H9 (cell line): ENCODE results near the gene TMEM236. TPM values are rescaled to one million over a fixed set of nuclear protein-coding genes. Genes with fewer than 3 reads are reported as not detected.

ENCODE experiments used
- DNase-seq: peaks from one replicate; pipeline ENCODE4 v3.0.0-alpha.2; 2017
- H2AFZ ChIP-seq: one replicate; pipeline ENCODE4 v1.6.1; 2013; ENCODE audit warnings: mild to moderate bottlenecking, low read length, control low read depth, moderate library complexity
- H2AK5ac ChIP-seq: 2 replicates; pipeline ENCODE4 v1.6.1; 2013; ENCODE audit warnings: low read length, control low read depth, mixed read lengths; ENCODE audit not compliant: insufficient read length
- H2BK120ac ChIP-seq: one replicate; pipeline ENCODE4 v1.6.1; 2013; ENCODE audit warnings: low read depth, mild to moderate bottlenecking, low read length, control low read depth, inconsistent platforms; ENCODE audit not compliant: poor library complexity, severe bottlenecking
- H2BK12ac ChIP-seq: 2 replicates; pipeline ENCODE4 v1.6.1; 2013; ENCODE audit warnings: low read length, control low read depth, mixed read lengths, low read depth; ENCODE audit not compliant: insufficient read length
- H2BK15ac ChIP-seq: 2 replicates; pipeline ENCODE4 v1.6.1; 2013; ENCODE audit warnings: low read depth, low read length, control low read depth
- H2BK20ac ChIP-seq: one replicate; pipeline ENCODE4 v1.6.1; 2013; ENCODE audit warnings: low read depth, mild to moderate bottlenecking, low read length, control low read depth, inconsistent platforms; ENCODE audit not compliant: poor library complexity, severe bottlenecking
- H2BK5ac ChIP-seq: 2 replicates; pipeline ENCODE4 v1.6.1; 2013; ENCODE audit warnings: low read length, control low read depth, mixed read lengths; ENCODE audit not compliant: insufficient read length
- H3K14ac ChIP-seq: 2 replicates; pipeline ENCODE4 v1.6.1; 2013; ENCODE audit warnings: low read length, control low read depth; ENCODE audit not compliant: insufficient read depth
- H3K18ac ChIP-seq: 2 replicates; pipeline ENCODE4 v1.6.1; 2013; ENCODE audit warnings: low read depth, mild to moderate bottlenecking, mixed read lengths, low read length, control low read depth; ENCODE audit not compliant: insufficient read length
- H3K23ac ChIP-seq: 2 replicates; pipeline ENCODE4 v1.6.1; 2013; ENCODE audit warnings: low read length, control low read depth, mixed read lengths, low read depth; ENCODE audit not compliant: insufficient read length
- H3K23me2 ChIP-seq: 2 replicates; pipeline ENCODE4 v1.6.1; 2013; ENCODE audit warnings: low read depth, mild to moderate bottlenecking, mixed read lengths, low read length, control low read depth; ENCODE audit not compliant: insufficient read length, poor library complexity, severe bottlenecking
- H3K27ac ChIP-seq: 2 replicates; pipeline ENCODE4 v1.5.1; 2013; ENCODE audit warnings: low read length, control low read depth, mixed read lengths, low read depth; ENCODE audit not compliant: insufficient read length
- H3K27me3 ChIP-seq: 2 replicates; pipeline ENCODE4 v1.6.1; 2013; ENCODE audit warnings: low read length, control low read depth, inconsistent platforms; ENCODE audit not compliant: insufficient read depth
- H3K4ac ChIP-seq: 2 replicates; pipeline ENCODE4 v1.6.1; 2013; ENCODE audit warnings: low read depth, mild to moderate bottlenecking, control low read depth, inconsistent platforms, low read length, moderate library complexity
- H3K4me1 ChIP-seq: 2 replicates; pipeline ENCODE4 v1.6.1; 2013; ENCODE audit warnings: low read length, control low read depth, inconsistent platforms; ENCODE audit not compliant: insufficient read depth
- H3K4me2 ChIP-seq: 2 replicates; pipeline ENCODE4 v1.6.1; 2013; ENCODE audit warnings: low read length, control low read depth, mixed read lengths; ENCODE audit not compliant: insufficient read length, insufficient read depth
- H3K56ac ChIP-seq: 2 replicates; pipeline ENCODE4 v1.6.1; 2013; ENCODE audit warnings: low read depth, mild to moderate bottlenecking, mixed read lengths, low read length, control low read depth; ENCODE audit not compliant: insufficient read length
- H3K79me1 ChIP-seq: 2 replicates; pipeline ENCODE4 v1.6.1; 2013; ENCODE audit warnings: low read depth, mild to moderate bottlenecking, moderate library complexity, low read length, control low read depth, inconsistent platforms; ENCODE audit not compliant: insufficient read depth, poor library complexity, severe bottlenecking
- H3K79me2 ChIP-seq: 2 replicates; pipeline ENCODE4 v1.6.1; 2013; ENCODE audit warnings: low read length, control low read depth, inconsistent platforms; ENCODE audit not compliant: insufficient read depth
- H3K9ac ChIP-seq: 2 replicates; pipeline ENCODE4 v1.6.1; 2013; ENCODE audit warnings: low read length, control low read depth, mixed read lengths; ENCODE audit not compliant: insufficient read length; ENCODE audit errors: extremely low read depth
- H3K9me3 ChIP-seq: one replicate; pipeline ENCODE4 v1.6.1; 2013; ENCODE audit warnings: low read depth, low read length, inconsistent platforms; ENCODE audit not compliant: control insufficient read depth
- H3T11ph ChIP-seq: one replicate; pipeline ENCODE4 v1.6.1; 2013; ENCODE audit warnings: mild to moderate bottlenecking, low read length, control low read depth, inconsistent platforms
- H4K20me1 ChIP-seq: one replicate; pipeline ENCODE4 v1.6.1; 2013; ENCODE audit not compliant: control insufficient read depth, insufficient read length, insufficient read depth
- H4K5ac ChIP-seq: 2 replicates; pipeline ENCODE4 v1.6.1; 2013; ENCODE audit warnings: low read depth, mild to moderate bottlenecking, mixed read lengths, low read length, control low read depth; ENCODE audit not compliant: insufficient read length
- H4K8ac ChIP-seq: replicated peaks from 2 replicates; pipeline ENCODE4 v1.6.1; 2013; ENCODE audit warnings: low read length, control low read depth, mixed read lengths, low read depth; ENCODE audit not compliant: insufficient read length
- H4K91ac ChIP-seq: 2 replicates; pipeline ENCODE4 v1.6.1; 2013; ENCODE audit warnings: low read depth, mild to moderate bottlenecking, moderate library complexity, mixed read lengths, low read length, control low read depth; ENCODE audit not compliant: insufficient read length
- H3K27ac Mint-ChIP-seq, 3 experiments: 2 replicates in 2 of 3; 3 replicates in 1 of 3; pipeline ENCODE4 v1.8.0; 2020 to 2021; ENCODE audit warnings: mixed read lengths in 3 of 3, mild to moderate bottlenecking in 1 of 3, moderate library complexity in 1 of 3
- H3K27me3 Mint-ChIP-seq: 2 replicates; pipeline ENCODE4 v1.8.0; 2021; ENCODE audit warnings: low read depth, mild to moderate bottlenecking, moderate library complexity, mixed read lengths
- H3K36me3 Mint-ChIP-seq, 3 experiments: 2 replicates in 2 of 3; 3 replicates in 1 of 3; pipeline ENCODE4 v1.8.0; 2020 to 2021; ENCODE audit warnings: low read depth in 3 of 3, mixed read lengths in 3 of 3; ENCODE audit not compliant: insufficient read depth in 1 of 3
- H3K4me1 Mint-ChIP-seq, 2 experiments: 2 replicates each; pipeline ENCODE4 v1.8.0; 2020; ENCODE audit warnings: mixed read lengths in 2 of 2
- H3K4me3 Mint-ChIP-seq, 2 experiments: 2 replicates in 1 of 2; 3 replicates in 1 of 2; pipeline ENCODE4 v1.8.0; 2020 to 2021; ENCODE audit warnings: mild to moderate bottlenecking in 2 of 2, mixed read lengths in 2 of 2, moderate library complexity in 1 of 2
- H3K9me3 Mint-ChIP-seq, 2 experiments: 2 replicates in 1 of 2; 3 replicates in 1 of 2; pipeline ENCODE4 v1.8.0; 2020; ENCODE audit warnings: mild to moderate bottlenecking in 2 of 2, mixed read lengths in 2 of 2, moderate library complexity in 1 of 2
- WGBS: extraction: QIAGEN DNeasy Blood & Tissue Kit; methylation state at CpG from one replicate; pipeline ENCODE4 v1.1.7; 2013; ENCODE audit warnings: missing lambda C conversion rate, low lambda C conversion rate, mixed read lengths; ENCODE audit not compliant: insufficient read length; ENCODE audit errors: extremely low coverage; 5-methylcytosine and 5-hydroxymethylcytosine counted together
- total RNA-seq: library from RNA; stranded (reverse); gene quantifications from 2 replicates; pipeline ENCODE4 v1.2.1, GENCODE V29; 2021
- TF ChIP-seq, protein P1 (sequence below): fragments of 200-600 bp; sonication (generic); conservative IDR thresholded peaks from 3 replicates; pipeline ENCODE4 v1.8.0; 2021; ENCODE audit warnings: antibody characterized with exemption, mild to moderate bottlenecking

Gene TMEM236
- total RNA-seq, 1 experiment from 2014 or later: not detected

DNA sequence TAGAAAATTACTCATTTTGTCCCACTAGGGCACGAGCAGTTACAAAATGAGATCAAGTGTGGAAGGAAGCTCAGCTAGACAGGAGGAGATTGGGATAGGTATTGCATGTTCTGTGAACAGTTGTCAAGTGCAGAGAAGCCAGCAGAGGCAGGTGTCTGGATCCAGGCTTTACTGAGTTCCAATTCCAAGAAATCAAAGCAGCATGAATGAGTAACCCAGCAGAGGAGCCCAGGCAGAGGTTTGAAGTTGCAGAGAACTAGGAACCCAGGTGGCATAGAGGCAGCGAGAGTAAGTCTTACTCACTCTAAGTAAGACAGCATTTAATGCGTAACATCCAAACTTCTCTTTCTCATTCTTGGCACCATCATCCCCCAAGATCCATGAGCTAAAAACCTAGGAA lies 68.9 kb downstream of the TMEM236 start:
- H3K9ac ChIP-seq: no peak overlapping the region
- no peak overlapping the region for H3K4me2 ChIP-seq
- no peak overlapping the region for H3K4ac ChIP-seq
- no peaks in the 10 kb centered on the region for H3K23me2 ChIP-seq
- H3K14ac ChIP-seq: no peak overlapping the region
- H2BK120ac ChIP-seq: no peak overlapping the region
- no peak overlapping the region for H3K4me3 Mint-ChIP-seq
- no peaks in the 10 kb centered on the region for H3K79me2 ChIP-seq
- H3K27me3 ChIP-seq: no peaks in the 10 kb centered on the region
- TF ChIP-seq, protein P1, sequence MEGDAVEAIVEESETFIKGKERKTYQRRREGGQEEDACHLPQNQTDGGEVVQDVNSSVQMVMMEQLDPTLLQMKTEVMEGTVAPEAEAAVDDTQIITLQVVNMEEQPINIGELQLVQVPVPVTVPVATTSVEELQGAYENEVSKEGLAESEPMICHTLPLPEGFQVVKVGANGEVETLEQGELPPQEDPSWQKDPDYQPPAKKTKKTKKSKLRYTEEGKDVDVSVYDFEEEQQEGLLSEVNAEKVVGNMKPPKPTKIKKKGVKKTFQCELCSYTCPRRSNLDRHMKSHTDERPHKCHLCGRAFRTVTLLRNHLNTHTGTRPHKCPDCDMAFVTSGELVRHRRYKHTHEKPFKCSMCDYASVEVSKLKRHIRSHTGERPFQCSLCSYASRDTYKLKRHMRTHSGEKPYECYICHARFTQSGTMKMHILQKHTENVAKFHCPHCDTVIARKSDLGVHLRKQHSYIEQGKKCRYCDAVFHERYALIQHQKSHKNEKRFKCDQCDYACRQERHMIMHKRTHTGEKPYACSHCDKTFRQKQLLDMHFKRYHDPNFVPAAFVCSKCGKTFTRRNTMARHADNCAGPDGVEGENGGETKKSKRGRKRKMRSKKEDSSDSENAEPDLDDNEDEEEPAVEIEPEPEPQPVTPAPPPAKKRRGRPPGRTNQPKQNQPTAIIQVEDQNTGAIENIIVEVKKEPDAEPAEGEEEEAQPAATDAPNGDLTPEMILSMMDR: no peak
- H3K9me3 ChIP-seq: no peaks in the 10 kb centered on the region
- no peaks in the 10 kb centered on the region for H4K20me1 ChIP-seq
- H3K9me3 Mint-ChIP-seq: no peaks in the 10 kb centered on the region; a peak in 1 of 5 replicates
- no peak overlapping the region for H2BK20ac ChIP-seq
- no peak overlapping the region for H2BK12ac ChIP-seq
- no peak overlapping the region for H2AK5ac ChIP-seq
- no peak overlapping the region for H3K27ac ChIP-seq
- H3K27me3 Mint-ChIP-seq: no peaks in the 10 kb centered on the region
- no peak overlapping the region for H2BK15ac ChIP-seq
- H4K5ac ChIP-seq: no peak overlapping the region
- no peak overlapping the region for H4K91ac ChIP-seq
- no peak overlapping the region for H2BK5ac ChIP-seq
- H3K18ac ChIP-seq: no peak overlapping the region
- no peaks in the 10 kb centered on the region for H3K36me3 Mint-ChIP-seq
- H3T11ph ChIP-seq: no peak overlapping the region
- H3K4me1 ChIP-seq: no peaks in the 10 kb centered on the region
- H4K8ac ChIP-seq: no peak overlapping the region
- DNase-seq: no peak
- no peaks in the 10 kb centered on the region for H3K4me1 Mint-ChIP-seq
- H3K79me1 ChIP-seq: no peaks in the 10 kb centered on the region
- no CpG with 5 or more reads among the region's 3 CpGs for WGBS
- H3K23ac ChIP-seq: no peak overlapping the region
- no peak overlapping the region for H3K56ac ChIP-seq
- no peak overlapping the region for H2AFZ ChIP-seq
- H3K27ac Mint-ChIP-seq: no peak overlapping the region
